ENCODE results near the gene IGSF21. TPM values are rescaled to one million over a fixed set of nuclear protein-coding genes. Genes with fewer than 3 reads are reported as not detected.

Gene IGSF21
- total RNA-seq, 2 donors from 2014 or later: 0.37 to 0.40 TPM

GRCh38 chr1:18174037-18174436 lies 66.4 kb downstream of the IGSF21 start:
- no peak overlapping the region for H3K27ac ChIP-seq
- no peak for TF ChIP-seq CTCF (IDR thresholded peaks at IDR 0.05)
- H3K27me3 ChIP-seq: no peaks in the 10 kb centered on the region
- no peaks in the 10 kb centered on the region for H3K4me1 ChIP-seq
- no peaks in the 10 kb centered on the region for H3K36me3 ChIP-seq
- no peak overlapping the region for H3K9ac ChIP-seq (ENCODE audit: low read depth in 2 of 2, low read length in 2 of 2)
- intact Hi-C loops (cut with DNase I): no loop called here
- H3K4me3 ChIP-seq: no peak overlapping the region
- DNase-seq: no peak
- no peaks in the 10 kb centered on the region for H3K9me3 ChIP-seq

- intact Hi-C loops (cut with DNase I): no loop called here
- no peaks in the 10 kb centered on the region for H3K36me3 ChIP-seq
- TF ChIP-seq CTCF (IDR thresholded peaks at IDR 0.05): no peak
- peaks cover under 1% of the 10 kb centered on the region for H3K27me3 ChIP-seq
- no peaks in the 10 kb centered on the region for H3K4me1 ChIP-seq
- H3K9ac ChIP-seq (ENCODE audit: low read depth in 2 of 2, low read length in 2 of 2): no peak overlapping the region
- DNase-seq: no peak
- H3K9me3 ChIP-seq: no peaks in the 10 kb centered on the region
- no peak overlapping the region for H3K27ac ChIP-seq
- no peak overlapping the region for H3K4me3 ChIP-seq
Observed at GRCh38 chr1:18175051-18175450, 67.5 kb downstream of the IGSF21 start.

- TF ChIP-seq CTCF (IDR thresholded peaks at IDR 0.05): no peak
- no peak overlapping the region for H3K9ac ChIP-seq (ENCODE audit: low read depth in 2 of 2, low read length in 2 of 2)
- H3K4me3 ChIP-seq: no peak overlapping the region
- H3K4me1 ChIP-seq: no peaks in the 10 kb centered on the region
- no peak overlapping the region for H3K27ac ChIP-seq
- H3K36me3 ChIP-seq: no peaks in the 10 kb centered on the region
- no peak for DNase-seq
- intact Hi-C loops (cut with DNase I): no loop called here
- no peaks in the 10 kb centered on the region for H3K9me3 ChIP-seq
- H3K27me3 ChIP-seq: peaks cover 3% of the 10 kb centered on the region
Observed at GRCh38 chr1:18175530-18176377, 68.2 kb downstream of the IGSF21 start.

- no peak overlapping the region for H3K9ac ChIP-seq (ENCODE audit: low read depth in 2 of 2, low read length in 2 of 2)
- no peak for DNase-seq
- no peaks in the 10 kb centered on the region for H3K9me3 ChIP-seq
- H3K4me1 ChIP-seq: no peaks in the 10 kb centered on the region
- no peak for TF ChIP-seq CTCF (IDR thresholded peaks at IDR 0.05)
- intact Hi-C loops (cut with DNase I): no loop called here
- H3K27ac ChIP-seq: no peak overlapping the region
- H3K36me3 ChIP-seq: no peaks in the 10 kb centered on the region
- H3K4me3 ChIP-seq: no peak overlapping the region
- H3K27me3 ChIP-seq: peaks cover 3% of the 10 kb centered on the region
Observed at GRCh38 chr1:18176619-18177018, 69.0 kb downstream of the IGSF21 start.

- Histone ChIP-seq H3K27me3 (peaks cover 3% of the 10 kb centered on the region), H3K4me3 (no peak overlapping the region), H3K9me3 (no peaks in the 10 kb centered on the region), H3K36me3 (no peaks in the 10 kb centered on the region), H3K9ac (ENCODE audit: low read depth in 2 of 2, low read length in 2 of 2) (no peak overlapping the region), H3K27ac (no peak overlapping the region), H3K4me1 (no peaks in the 10 kb centered on the region)
- TF ChIP-seq CTCF (IDR thresholded peaks at IDR 0.05): no peak
- intact Hi-C loops (cut with DNase I): no loop called here
- no peak for DNase-seq
Observed at GRCh38 chr1:18178111-18178510, 70.5 kb downstream of the IGSF21 start.
